PC-3 (cell line): ENCODE data around the gene KIR2DL4. TPM values are rescaled to one million over a fixed set of nuclear protein-coding genes. Genes with fewer than 3 reads are reported as not detected.
"Not testable (repeated sequence)": the region's sequence is repeated elsewhere in the genome, so short reads cannot be mapped to it uniquely, and the experiment has no call there.

ENCODE experiments used
- ATAC-seq: fragments of 200-7000 bp; cut with Tn5 transposase; 2 replicates; pipeline ENCODE4 v1.9.1; 2020; ENCODE audit warnings: mild to moderate bottlenecking, moderate library complexity
- BruUV-seq: library from RNA; stranded (reverse); fragments of 400-500 nt; replicated peaks from 2 replicates; lab custom pipeline; 2021; lab: Mats Ljungman, UMichigan
- CTCF ChIA-PET: fragments of 300-600 bp; sonication (Branson Sonifier 250); formaldehyde crosslinking; loops from one replicate; lab custom pipeline; 2022; ENCODE audit warnings: antibody characterized with exemption; lab: Charles Lee
- POLR2A ChIA-PET: fragments of 300-600 bp; sonication (Branson Sonifier 250); formaldehyde crosslinking; loops from one replicate; lab custom pipeline; 2022; ENCODE audit warnings: antibody characterized with exemption; ENCODE audit not compliant: unreplicated experiment; lab: Charles Lee
- DNase-seq: peaks from one replicate; pipeline ENCODE4 v3.0.0-alpha.2; 2015
- H2AFZ ChIP-seq: fragments of 300-600 bp; sonication (generic); 2 replicates; pipeline ENCODE4 v1.6.0; 2016; ENCODE audit warnings: antibody characterized with exemption, low read length
- H3F3A ChIP-seq: fragments of 300-600 bp; sonication (generic); one replicate; pipeline ENCODE4 v1.6.0; 2017; ENCODE audit warnings: antibody characterized with exemption, low read length, control low read depth, mild to moderate bottlenecking; ENCODE audit not compliant: unreplicated experiment
- H3K27ac ChIP-seq: fragments of 300-600 bp; sonication (generic); 2 replicates; pipeline ENCODE4 v1.5.1; 2016; ENCODE audit warnings: mild to moderate bottlenecking, low read length
- H3K27me3 ChIP-seq: fragments of 300-600 bp; sonication (generic); 2 replicates; pipeline ENCODE4 v1.6.1; 2016; ENCODE audit warnings: low read length, mixed read lengths
- H3K36me3 ChIP-seq: fragments of 300-600 bp; sonication (generic); 2 replicates; pipeline ENCODE4 v1.6.1; 2016; ENCODE audit warnings: low read depth, mixed run types, low read length, mixed read lengths
- H3K4me1 ChIP-seq: fragments of 300-600 bp; sonication (generic); 2 replicates; pipeline ENCODE4 v1.5.1; 2016; ENCODE audit warnings: low read length; ENCODE audit not compliant: insufficient read depth
- H3K4me2 ChIP-seq: fragments of 300-600 bp; sonication (generic); 2 replicates; pipeline ENCODE4 v1.6.0; 2016; ENCODE audit warnings: low read length
- H3K4me3 ChIP-seq: fragments of 300-600 bp; sonication (generic); 2 replicates; pipeline ENCODE4 v1.5.1; 2016; ENCODE audit warnings: mild to moderate bottlenecking, low read length, mixed read lengths
- H3K79me2 ChIP-seq: fragments of 300-600 bp; sonication (generic); 2 replicates; pipeline ENCODE4 v1.6.1; 2017; ENCODE audit warnings: low read length, mixed read lengths
- H3K9ac ChIP-seq: fragments of 300-600 bp; sonication (generic); 2 replicates; pipeline ENCODE4 v1.6.0; 2016; ENCODE audit warnings: mild to moderate bottlenecking, low read length
- H3K9me2 ChIP-seq: fragments of 300-600 bp; sonication (generic); replicated peaks from 2 replicates; pipeline ENCODE4 v1.6.1; 2016; ENCODE audit warnings: mixed run types, low read length, mixed read lengths
- H3K9me3 ChIP-seq: fragments of 300-600 bp; sonication (generic); 2 replicates; pipeline ENCODE4 v1.6.1; 2016; ENCODE audit warnings: low read length, mixed read lengths
- H4K20me1 ChIP-seq: fragments of 300-600 bp; sonication (generic); 2 replicates; pipeline ENCODE4 v1.6.1; 2016; ENCODE audit warnings: low read length, mixed read lengths
- CTCF ChIP-seq: fragments of 300-600 bp; sonication (generic); conservative IDR thresholded peaks from 2 replicates; pipeline ENCODE4 v1.5.1; 2017; ENCODE audit warnings: antibody characterized with exemption, low read depth, mild to moderate bottlenecking, low read length
- EZH2 ChIP-seq: fragments of 300-600 bp; sonication (generic); IDR thresholded peaks from one replicate; pipeline ENCODE4 v1.6.1; 2017; ENCODE audit warnings: antibody characterized with exemption, mild to moderate bottlenecking, low read length; ENCODE audit not compliant: unreplicated experiment
- intact Hi-C: fragments of 100-400 bp; cut with micrococcal nuclease; formaldehyde crosslinking; loops from 2 replicates; pipeline ENCODE4 v1.9.0; 2023
- total RNA-seq: library from RNA; depleted of rRNA; stranded (reverse); fragments of >200 nt; gene quantifications from 2 replicates; pipeline ENCODE4 v1.2.3, GENCODE V29; 2014

The KIR2DL4 gene
- total RNA-seq, 1 experiment from 2014 or later = not detected

GRCh38 chr19:54817670-54818536 is 14.5 kb downstream of the KIR2DL4 start:
- H3K36me3 ChIP-seq = no peaks in the 10 kb centered on the region
- POLR2A ChIA-PET = no interaction called here
- CTCF ChIA-PET = no interaction called here
- ATAC-seq (no peak), DNase-seq (no peak)
- no TSS peak for BruUV-seq
- no peak overlapping the region for H3K4me2 ChIP-seq
- no peaks in the 10 kb centered on the region for H3K9me2 ChIP-seq
- H3K27me3 ChIP-seq = peaks cover 37% of the 10 kb centered on the region
- H2AFZ ChIP-seq = no peak overlapping the region
- H3K4me3 ChIP-seq = no peak overlapping the region
- H3K9ac ChIP-seq = no peak overlapping the region
- no peaks in the 10 kb centered on the region for H3K9me3 ChIP-seq
- H4K20me1 ChIP-seq = no peaks in the 10 kb centered on the region
- H3K79me2 ChIP-seq = no peaks in the 10 kb centered on the region
- intact Hi-C loops = no loop called here
- no peak overlapping the region for H3K27ac ChIP-seq
- H3K4me1 ChIP-seq = no peaks in the 10 kb centered on the region
- H3F3A ChIP-seq = no peaks in the 10 kb centered on the region
- no peak for TF ChIP-seq CTCF
- TF ChIP-seq EZH2 = no peak

GRCh38 chr19:54824416-54824815 is 21.0 kb downstream of the KIR2DL4 start:
- ATAC-seq, DNase-seq, POLR2A ChIA-PET, H3K9me3 ChIP-seq, H3K27ac ChIP-seq, H3K9ac ChIP-seq, H3F3A ChIP-seq, H3K79me2 ChIP-seq, H2AFZ ChIP-seq, H3K4me3 ChIP-seq, CTCF ChIA-PET, H3K9me2 ChIP-seq, H4K20me1 ChIP-seq, intact Hi-C loops, H3K4me2 ChIP-seq, H3K4me1 ChIP-seq, H3K36me3 ChIP-seq, BruUV-seq: not testable (repeated sequence)
- peaks cover 28% of the 10 kb centered on the region for H3K27me3 ChIP-seq

- intact Hi-C loops, H3K9ac ChIP-seq, H3K36me3 ChIP-seq, H3K4me3 ChIP-seq, H3K27ac ChIP-seq, H3K9me3 ChIP-seq, POLR2A ChIA-PET, CTCF ChIA-PET, DNase-seq, H3K4me2 ChIP-seq, H3K9me2 ChIP-seq, H3K4me1 ChIP-seq, ATAC-seq, H3F3A ChIP-seq, H3K79me2 ChIP-seq, H2AFZ ChIP-seq, BruUV-seq, H4K20me1 ChIP-seq: not testable (repeated sequence)
- H3K27me3 ChIP-seq = peaks cover 27% of the 10 kb centered on the region
These were observed 21.9 kb downstream of the KIR2DL4 start for GRCh38 chr19:54825326-54825725.

GRCh38 chr19:54828064-54828463 is 24.7 kb downstream of the KIR2DL4 start:
- H3K9ac ChIP-seq, ATAC-seq, H3K36me3 ChIP-seq, BruUV-seq, intact Hi-C loops, H3K9me2 ChIP-seq, H3F3A ChIP-seq, POLR2A ChIA-PET, H2AFZ ChIP-seq, H3K4me3 ChIP-seq, H3K4me1 ChIP-seq, CTCF ChIA-PET, DNase-seq, H3K4me2 ChIP-seq, H3K27ac ChIP-seq, H3K79me2 ChIP-seq, H3K9me3 ChIP-seq, H4K20me1 ChIP-seq: not testable (repeated sequence)
- H3K27me3 ChIP-seq = peaks cover 14% of the 10 kb centered on the region; the same call in 1 of the 2 replicates

- DNase-seq, POLR2A ChIA-PET, H3K9me3 ChIP-seq, H3K27me3 ChIP-seq, H3K36me3 ChIP-seq, H3F3A ChIP-seq, H2AFZ ChIP-seq, H3K27ac ChIP-seq, intact Hi-C loops, BruUV-seq, CTCF ChIA-PET, H3K9ac ChIP-seq, H3K79me2 ChIP-seq, H3K4me1 ChIP-seq, H4K20me1 ChIP-seq, H3K4me3 ChIP-seq, H3K9me2 ChIP-seq, ATAC-seq, H3K4me2 ChIP-seq: not testable (repeated sequence)
These were observed 29.1 kb downstream of the KIR2DL4 start, which contains the start of gene KIR2DS4 for GRCh38 chr19:54832496-54832895. Gene KIR2DS4, plus strand, starts transcription at chr19:54832676.

- ATAC-seq, intact Hi-C loops, DNase-seq: not testable (repeated sequence)
These were observed 31.7 kb downstream of the KIR2DL4 start for GRCh38 chr19:54835126-54835525.

More at GRCh38 chr19:54835126-54835525, 31.7 kb downstream of the KIR2DL4 start:
- BruUV-seq, H3K79me2 ChIP-seq, H3F3A ChIP-seq, H4K20me1 ChIP-seq, H3K36me3 ChIP-seq, CTCF ChIA-PET, H3K4me1 ChIP-seq, H3K9me3 ChIP-seq, H3K4me2 ChIP-seq, H3K27ac ChIP-seq, POLR2A ChIA-PET, H2AFZ ChIP-seq, H3K9ac ChIP-seq, H3K27me3 ChIP-seq, H3K9me2 ChIP-seq, H3K4me3 ChIP-seq: not testable (repeated sequence)
